ENCODE data around the gene FAM98C.
"Not testable (repeated sequence)": the region's sequence is repeated elsewhere in the genome, so short reads cannot be mapped to it uniquely, and the experiment has no call there.

The FAM98C gene

DNA sequence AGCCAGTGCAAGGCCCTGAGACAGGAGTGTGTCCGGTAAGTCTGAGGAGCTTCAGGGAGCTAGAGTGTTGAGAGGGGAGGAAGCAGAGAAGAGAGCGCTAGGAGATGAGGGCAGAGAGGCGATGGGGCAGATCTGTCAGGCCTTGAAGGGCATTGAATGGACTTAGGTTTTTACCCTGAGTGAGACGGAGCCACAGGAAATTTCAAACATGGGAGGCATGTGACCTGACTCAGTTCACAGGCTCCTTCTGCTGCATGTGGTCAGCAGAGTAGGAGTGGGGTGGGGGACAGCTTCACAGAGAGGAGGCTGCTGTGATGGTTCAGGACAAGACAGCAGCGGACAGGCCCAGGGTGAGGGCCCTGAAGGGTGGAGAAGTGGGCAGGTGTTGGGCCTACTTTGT, 2.5 kb upstream of the FAM98C start:
- DNase-seq = no peak

DNA sequence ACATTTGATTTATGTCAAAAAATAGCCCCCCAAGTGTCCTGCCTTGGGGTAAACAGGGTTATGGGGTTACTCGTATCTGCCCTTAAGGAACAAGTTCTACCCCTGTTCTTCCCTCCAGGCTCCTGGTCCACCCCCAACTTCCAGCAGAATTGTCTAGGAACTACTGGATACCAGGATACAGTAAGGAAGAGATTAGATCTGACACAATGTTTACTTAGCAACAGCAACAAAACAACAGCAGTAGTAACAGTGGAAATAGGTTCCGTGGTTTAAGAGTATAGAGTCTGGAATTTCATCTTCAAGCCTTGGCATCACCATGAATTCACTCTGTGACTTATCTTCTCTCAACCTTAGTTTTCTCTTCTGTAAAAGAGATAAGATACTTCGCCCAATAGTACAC, 1.7 kb upstream of the FAM98C start:
- no peak for DNase-seq

DNA sequence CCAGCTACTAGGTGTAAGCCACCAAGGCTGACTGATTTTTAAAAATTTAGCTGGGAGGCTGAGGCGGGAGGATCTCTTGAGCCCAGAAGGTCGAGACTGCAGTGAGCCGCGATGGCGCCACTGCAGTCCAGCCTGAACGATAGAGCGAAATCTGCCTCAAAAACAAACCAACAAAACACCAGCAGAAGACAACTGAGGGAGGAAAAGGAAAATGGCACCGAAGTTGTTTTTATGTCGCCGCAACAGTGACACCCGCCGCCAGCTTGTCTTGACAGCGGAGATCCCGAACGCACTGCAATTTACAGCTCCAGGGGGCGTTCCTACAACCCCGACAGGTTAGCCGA, 298 bp upstream of the FAM98C start:
- DNase-seq = no peak

DNA sequence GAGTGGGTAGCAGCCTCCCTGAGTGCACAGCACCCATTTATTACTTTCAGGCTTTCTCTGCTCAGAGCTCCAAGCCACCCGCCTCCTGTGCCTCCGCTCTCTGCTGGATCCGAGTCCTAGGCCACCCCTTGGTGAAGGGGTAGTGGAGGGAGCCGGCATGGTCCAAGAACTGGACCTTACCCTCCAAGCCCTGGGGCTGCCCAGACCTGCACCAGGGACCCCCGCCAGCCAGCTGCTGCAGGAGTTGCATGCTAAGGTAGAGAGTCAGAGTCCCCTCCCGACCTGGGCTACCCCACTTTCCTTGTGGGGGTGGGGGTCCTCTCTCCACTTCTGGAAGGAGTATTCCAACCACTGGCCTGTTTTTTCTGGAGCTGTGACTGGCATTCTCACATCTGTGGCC, 2.0 kb downstream of the FAM98C start:
- no peak for DNase-seq

DNA sequence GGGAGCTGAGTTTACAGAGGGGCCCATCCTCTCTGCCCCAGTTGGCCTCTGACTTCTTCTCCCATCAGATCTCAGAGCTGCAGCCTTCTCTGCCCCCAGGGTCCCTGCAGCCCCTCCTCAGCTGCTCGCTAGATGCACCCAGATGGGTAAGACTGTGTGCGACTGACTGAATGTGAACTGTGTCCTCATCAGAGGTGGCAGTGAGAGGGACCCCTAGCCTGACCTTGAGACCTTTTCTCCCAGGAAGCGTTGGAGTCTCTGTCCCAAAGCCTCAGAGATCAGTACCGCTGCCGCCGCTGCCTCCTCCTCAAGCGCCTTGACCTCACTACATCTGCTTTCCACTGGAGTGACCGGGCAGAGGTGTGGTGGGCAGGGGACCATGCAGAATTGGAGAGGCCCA, 2.4 kb downstream of the FAM98C start:
- DNase-seq = no peak

DNA sequence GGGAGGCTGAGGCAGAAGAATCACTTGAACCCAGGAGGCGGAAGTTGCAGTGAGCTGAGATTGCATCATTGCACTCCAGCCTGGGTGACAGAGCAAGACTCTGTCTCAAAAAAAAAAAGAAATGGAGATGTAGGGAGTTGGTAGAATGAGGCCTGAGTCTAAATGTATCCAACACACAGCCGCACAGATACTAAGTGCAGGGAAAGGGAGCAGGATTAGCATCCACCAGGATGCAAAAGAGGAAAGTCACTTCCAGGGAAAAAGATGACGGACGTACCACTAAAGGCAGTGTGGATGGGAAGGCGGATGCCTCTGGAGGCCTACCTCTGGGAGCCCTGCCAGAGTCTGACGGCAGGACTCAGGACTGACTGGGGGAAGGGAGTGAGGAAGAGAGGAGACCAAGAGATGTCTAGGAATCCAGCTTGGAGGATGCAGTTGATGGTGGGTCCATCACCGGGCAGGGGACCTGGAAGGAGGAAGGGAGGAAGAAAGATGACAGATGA, 6.8 kb downstream of the FAM98C start:
- DNase-seq = no peak

DNA sequence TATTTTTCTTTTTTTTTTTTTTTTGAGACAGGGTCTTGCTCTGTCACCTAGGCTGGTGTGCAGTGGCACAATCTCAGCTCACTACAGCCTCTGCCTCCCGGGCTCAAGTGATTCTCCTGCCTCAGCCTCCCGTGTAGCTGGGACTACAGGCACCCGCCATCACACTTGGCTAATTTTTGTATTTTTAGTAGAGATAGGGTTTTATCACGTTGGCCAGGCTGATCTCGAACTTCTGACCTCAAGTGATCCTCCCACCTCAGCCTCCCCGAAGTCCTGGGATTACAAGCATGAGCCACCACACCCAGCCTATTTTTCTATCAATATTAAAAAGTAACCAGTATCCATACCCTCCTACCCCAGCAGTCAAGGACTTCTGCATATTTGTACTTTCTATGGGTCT, 7.5 kb downstream of the FAM98C start:
- DNase-seq = not testable (repeated sequence)

DNA sequence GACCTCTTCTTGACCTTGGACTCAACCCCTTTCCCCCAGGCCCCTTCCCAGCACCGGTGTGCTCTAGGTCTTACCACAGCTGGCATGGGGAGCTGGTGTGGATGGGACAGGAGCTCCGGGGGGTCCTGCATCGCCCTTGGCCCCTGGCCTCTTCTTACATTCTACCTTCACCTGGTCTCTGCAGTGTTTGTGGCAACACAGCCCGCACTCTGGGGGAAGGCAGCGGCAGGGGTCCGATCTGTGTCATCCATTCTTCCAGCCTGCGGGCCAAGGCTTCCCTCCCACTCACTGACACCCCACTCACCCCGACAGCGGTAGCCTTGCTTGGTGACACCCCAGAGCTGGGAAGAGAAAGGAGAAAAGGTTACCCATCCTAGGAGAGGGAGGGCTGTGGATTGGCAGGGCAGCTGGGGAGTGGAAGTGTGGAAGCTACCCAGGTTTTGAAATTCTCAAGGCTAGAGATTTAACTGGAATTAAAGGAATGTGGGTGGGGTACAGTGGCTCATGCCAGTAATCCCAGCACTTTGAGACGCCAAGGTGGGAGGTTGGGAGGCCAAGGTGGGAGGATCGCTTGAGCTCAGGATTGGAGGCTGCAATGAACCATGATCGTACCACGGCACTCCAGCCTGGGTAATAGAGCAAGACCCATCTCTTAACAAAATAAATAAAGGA, 8.3 kb downstream of the FAM98C start:
- DNase-seq = no peak

DNA sequence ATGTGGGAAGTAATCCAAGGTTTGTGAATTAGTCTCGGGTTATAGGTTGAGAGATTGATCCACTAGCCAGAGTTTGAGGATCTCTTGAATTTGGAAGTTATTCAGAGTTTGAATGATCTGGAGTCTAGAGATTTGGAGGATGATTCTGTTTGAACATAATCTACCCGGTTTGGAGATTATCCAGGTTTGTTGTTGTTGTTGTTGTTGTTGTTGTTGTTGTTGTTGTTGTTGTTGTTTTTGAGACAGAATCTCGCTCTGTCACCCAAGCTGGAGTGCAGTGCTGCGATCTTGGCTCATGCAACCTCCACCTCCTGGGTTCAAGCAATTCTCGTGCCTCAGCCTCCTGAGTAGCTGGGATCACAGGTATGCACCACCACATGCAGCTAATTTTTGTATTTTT, 9.0 kb downstream of the FAM98C start:
- not testable (repeated sequence) for DNase-seq

DNA sequence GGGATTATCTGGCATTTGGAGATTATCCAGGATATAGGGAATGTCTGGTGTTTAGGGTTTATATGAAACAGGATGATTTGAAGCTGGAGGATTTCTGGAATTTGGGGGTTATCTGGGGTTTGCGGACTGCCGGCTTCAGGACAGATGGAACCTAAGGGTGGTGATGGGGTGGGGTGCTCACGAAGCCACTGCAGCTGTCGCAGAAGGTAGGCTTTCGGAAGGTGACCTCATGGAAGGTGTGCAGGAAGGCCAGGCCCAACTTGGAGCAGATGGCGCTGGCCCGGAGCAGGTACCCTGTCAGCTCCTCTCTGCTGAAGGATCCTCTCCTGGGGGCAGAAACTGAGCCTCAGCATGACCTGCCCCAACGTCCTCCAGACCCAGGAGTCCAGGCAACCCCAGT, 9.6 kb downstream of the FAM98C start:
- no peak for DNase-seq

DNA sequence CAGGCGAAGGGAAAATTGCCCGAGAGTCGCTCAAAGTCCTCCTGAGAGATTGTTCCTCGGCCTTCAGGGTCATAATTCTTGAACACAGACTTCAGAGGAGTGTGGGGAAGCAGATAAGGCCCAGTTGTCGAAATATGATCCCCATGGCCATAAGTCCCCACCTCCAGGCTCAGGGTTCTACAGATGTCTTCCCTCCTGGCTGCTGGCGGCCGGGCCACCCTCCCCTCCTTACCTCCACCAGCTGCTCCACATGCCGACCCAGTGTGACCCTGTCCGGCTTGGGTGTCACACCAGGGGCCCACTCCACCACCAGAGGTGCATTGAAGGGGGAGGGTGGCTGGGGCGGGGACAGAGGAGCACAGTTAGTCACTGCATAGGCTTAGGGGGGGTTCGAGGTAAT, 10.1 kb downstream of the FAM98C start:
- DNase-seq = no peak

DNA sequence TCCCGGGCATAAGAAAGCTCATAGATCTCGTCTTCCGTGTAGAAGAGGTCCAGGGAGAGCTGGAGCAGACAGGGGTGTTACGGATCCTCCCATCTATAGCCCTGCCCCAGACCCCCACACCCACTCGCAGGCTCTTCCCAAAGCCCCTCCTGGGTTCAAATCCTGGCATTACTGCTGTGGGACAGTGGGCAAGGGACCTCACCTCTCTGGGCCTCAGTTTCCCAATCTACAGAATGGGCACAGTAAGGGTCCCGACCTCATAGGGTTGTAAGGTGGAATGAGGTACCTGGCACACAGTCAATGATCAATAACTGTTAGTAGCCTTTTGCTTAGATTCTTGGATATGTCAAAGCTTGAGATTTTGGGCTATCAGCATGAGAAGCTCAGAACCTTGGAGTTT, 10.5 kb downstream of the FAM98C start:
- DNase-seq = no peak

DNA sequence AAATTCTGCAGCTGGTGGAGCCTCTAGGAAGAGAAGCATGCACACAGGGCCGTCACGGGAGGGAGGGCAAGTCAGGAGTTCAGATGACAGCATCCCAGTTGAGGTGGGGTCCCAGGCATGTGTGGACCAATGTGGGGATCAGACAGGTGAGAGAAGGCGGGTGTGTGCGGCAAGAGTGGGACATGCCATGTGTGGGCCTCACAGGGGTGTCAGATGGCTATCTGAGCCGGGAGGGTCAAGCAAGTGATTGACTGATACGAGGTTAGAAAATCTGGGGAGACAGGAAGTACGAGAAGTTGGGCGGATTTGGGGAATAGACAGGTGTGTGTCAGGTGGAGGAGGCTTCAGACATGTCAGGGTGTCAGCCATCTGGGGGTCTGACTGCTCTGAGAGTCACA, 14.3 kb downstream of the FAM98C start:
- no peak for DNase-seq

DNA sequence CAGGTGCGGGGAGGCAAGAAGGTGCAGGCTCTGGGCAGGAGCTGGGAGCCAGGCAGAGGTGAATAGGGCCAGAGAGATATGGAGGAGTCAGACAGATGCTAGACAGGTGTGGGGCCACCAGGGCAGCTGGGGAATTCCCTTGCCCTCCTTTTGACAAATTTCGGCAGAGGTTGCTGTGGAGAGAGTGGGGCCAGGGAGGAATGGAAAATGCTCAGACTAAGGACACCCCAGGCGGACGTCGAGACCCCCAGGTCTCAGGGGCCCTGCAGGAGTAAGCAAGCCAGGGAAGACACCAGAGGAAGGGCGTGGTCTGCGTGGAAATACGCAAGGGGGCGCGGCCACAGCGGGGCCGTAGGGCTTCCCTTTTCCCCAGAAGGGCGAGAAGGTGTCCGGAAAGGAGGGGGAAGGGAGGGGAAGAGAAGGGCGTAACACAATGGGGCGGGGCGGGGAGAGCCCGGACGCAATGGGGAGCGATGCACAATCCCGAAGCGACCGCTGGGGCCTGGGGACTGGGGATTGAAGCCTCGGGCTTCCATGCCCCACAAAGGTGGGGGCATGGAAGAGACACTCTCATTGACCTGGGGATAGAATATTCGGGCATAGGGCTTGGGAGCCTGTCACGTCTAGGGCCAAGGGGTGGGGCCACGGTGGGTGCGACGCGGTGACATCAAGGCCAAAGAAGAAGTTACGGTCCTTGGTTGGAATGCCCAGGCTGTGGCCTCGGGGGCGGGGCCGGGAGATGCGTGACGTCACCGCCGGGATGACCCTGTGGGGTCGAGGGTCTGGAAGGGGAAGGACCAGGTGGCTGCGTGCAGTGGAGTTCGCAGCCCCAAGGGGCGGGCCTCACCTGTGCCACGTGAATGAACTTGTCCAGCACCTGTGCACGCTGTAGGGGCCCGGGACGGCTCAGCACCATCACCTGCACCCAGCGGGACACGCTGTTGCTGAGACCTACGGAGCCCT, 14.9 kb downstream of the FAM98C start:
- no peak for DNase-seq

DNA sequence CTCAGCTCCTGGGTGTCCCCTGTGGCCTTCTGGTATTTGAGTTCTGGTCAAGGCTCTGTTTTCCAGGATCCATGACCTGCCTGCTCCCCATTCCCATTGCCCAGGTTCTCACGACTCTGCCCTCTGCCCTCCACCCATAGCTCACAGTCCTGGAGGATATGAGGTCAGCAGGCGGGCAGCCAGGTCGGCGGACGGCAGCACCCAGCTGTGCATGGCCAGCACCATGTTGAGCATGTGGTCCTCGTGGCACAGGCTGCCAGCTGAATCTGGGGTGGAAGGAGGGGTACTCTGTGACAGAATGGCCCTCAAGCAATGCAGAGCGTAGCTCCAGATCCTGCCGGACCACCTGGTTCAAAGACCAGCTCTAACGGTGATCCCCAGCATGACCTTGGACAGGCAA, 18.0 kb downstream of the FAM98C start:
- DNase-seq = no peak

DNA sequence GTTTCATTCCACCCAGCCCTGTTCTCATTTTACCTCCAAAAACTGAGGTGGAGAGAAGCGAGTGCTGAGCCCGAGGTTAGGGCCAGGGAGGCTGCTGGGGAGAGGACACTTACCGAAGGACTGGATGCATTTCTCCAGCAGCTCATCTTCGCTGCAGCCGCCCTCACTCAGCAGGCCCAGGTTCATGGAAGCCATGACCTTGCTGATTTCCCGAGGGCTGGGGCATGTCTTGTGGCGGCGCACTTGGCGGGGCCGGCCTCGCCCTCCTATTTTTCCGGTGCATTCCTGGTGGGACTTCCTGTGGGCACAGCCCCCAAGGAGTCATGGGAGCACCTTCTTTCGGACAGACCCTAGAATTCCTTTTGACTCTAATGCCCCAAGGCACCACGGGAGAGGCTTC, 19.0 kb downstream of the FAM98C start:
- no peak for DNase-seq

DNA sequence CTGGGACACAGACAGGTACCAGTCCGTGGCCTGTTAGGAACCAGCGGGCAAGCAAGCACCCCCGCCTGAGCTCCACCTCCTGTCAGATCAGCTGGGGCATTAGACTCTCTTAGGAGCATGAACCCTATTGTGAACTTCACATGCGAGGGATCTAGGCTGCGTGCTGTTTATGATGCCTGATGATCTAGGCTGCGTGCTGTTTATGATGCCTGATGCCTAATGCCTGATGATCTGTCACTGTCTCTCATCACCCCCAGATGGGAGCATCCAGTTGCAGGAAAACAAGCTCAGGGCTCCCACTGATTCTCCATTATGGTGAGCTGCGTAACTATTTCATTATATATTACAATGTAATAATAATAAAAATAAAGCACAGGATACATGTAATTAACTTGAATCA, 19.5 kb downstream of the FAM98C start:
- DNase-seq = no peak

DNA sequence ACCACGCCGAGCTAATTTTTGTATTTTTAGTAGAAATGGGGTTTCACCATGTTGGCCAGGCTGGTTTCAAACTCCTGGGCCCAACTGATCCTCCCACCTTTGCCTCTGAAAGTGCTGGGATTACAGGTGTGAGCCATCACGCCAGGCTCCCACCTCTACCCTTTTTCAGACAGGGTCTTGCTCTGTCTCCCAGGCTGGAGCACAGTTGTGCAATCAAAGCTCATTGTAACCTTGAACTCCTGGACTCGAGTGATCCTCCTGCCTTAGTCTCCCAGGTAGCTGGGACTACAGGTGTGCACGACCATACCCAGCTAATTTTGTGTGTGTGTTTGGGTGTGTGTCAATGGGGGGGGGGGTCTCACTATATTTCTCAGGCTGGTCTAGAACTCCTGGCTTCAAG, 21.4 kb downstream of the FAM98C start:
- no peak for DNase-seq

DNA sequence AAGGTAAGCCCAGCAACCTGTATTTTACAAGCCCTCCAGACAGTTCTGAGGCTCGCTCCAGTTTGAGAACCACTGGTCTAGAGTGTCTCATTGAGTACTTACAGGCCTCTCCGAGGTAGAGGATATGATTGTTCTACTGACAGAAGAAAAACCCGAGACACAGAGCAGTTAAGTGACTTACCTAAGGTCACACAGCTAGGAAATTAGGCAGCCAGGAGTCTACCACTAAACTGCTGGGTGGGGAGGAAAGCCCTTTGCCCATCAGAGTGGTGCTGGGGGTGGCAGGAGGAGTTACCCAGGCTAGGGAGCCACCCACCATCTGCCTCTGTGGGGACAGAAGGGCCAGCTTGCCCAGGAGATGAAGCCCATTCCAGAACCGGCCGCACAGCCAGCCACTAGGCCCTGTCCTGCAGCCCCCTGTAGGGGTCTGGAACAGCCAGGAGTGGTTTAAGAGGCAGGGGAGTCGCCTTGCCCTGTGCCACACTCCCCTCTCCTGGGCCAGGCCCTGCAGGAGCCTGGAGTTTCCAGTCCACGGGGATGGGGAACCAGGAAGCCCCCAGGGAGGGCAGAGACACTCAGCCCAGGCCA, 22.4 kb downstream of the FAM98C start:
- DNase-seq = no peak

DNA sequence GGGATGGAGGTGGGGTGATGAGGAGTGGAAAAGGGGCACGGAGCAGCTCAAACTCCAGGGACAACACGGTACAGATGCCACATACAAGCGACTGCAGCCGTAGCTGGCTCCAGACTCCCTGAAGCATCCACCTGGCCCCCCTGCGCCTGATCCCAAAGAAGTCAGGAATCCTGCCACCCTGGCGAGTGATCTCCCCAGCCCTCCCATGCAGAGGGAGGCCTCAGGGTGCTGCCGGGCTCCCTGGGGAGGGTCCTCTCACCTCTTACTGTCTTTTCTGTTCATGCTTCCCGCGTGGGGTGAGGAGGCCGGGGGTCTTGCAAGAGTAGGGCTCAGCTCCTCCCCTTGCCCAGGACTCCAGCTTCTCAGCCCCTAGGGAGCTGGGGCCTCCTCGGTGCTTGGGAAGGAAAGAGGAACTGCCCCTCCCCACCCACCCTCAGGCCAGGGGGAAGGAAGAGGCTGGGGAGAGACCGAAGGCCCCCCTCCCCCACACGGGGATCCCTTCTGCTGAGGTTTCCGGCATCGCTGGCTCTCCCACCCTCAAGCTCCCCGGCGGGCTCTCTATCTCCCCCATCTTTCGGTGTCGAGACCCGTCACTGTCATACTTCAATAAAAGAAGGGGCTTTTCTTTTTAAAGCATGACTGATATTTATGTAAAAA, 23.0 kb downstream of the FAM98C start, which contains the start of gene RASGRP4:
TSS of gene RASGRP4 (minus strand) at position 410 of the 657 bp plus-strand sequence. CDS start at position 282, 128 bp downstream.
- DNase-seq = no peak

DNA sequence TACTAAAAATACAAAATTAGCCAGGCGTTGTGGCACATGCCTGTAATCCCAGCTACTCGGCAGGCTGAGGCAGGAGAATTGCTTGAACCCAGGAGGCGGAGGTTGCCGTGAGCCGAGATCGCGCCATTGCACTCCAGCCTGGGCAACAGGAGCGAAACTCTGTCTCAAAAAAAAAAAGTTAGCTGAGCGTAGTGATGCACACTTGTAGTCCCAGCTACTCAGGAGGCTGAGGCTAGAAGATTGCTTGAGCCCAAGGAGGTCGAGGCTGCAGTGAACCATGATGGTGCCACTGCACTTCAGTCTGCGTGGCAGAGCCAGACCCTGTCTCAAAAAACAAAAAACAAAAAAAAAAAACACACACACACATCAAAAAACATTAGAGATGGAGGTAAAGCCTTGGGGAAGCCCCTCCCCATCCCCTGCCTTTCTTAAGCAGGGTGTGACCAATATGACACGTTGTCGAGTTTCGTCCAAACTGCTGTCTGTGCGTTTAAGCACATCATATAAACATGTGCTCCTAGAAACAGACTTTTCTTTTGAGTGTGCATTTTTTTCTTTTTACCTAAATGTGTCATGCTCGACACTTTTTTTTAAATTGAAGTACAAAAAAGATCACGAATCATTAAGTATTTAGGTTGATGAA, 24.3 kb downstream of the FAM98C start:
- not testable (repeated sequence) for DNase-seq

DNA sequence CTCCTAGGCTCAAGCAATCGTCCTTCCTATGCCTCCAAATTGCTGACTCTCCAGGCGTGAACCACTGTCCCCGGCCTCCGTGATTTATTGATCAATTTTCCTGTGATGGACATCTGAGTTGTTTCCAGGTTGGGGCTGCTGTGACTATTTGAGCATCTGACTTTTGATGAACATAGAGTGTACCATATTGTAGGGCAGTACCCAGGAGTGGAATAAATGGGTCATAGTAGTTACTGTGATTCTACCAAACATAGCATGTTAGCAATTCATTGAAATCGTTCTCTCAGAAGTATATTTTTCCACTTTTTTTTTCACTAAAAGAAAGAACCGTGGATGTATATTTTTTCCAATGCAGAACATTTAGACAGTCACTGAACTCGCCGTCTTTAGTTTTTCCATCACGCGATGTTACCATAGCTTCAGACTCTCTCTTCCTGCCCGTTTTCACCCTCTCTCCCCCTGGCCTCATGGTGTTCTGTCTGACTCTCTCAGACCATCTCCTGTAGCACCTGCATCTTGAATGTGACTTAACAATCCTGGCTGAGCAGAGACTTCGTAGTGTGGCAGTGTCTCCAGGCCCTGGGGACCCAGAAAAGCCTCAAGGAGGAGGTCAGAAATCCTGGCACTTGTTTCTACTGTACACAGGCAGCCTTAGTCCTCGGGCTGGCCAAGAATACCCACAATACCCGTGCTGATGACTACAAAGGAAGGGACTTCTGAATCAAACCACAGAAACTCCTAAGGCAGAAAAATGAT, 26.3 kb downstream of the FAM98C start:
- no peak for DNase-seq
